ENCODE data around the gene AP2A2.

Gene AP2A2

GRCh38 chr11:1020211-1020905 is 94.7 kb downstream of the AP2A2 start:
- no peak overlapping the region for H3K4me3 ChIP-seq (ENCODE audit: control insufficient read depth, low read depth, low read length)
- no peak for DNase-seq (ENCODE audit: low read depth)
- no peak for TF ChIP-seq CTCF (conservative IDR thresholded peaks at IDR 0.05; ENCODE audit: control insufficient read depth, insufficient read depth, low read depth, low read length)

DNA sequence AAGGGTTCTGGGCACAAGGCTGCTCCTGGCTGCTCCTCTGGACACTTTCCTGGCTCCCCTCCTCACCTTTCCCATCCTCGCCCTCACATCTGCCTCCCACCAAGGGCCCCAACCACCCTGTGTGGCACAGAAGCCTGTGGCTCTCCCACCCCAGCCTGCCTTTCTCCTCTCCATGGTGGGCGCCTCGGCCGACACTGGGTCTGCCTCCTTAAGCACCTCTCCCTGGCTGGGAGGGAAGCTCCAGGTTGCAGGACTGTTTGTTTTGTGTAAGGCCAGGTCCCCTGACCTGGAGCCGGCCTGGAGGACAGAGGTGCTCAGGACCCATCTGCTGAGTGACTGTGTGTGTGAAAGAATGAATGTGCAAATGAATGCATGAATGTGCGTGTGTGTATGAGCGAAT is 96.7 kb downstream of the AP2A2 start:
- DNase-seq (ENCODE audit: low read depth) = no peak
- no peak for TF ChIP-seq CTCF (conservative IDR thresholded peaks at IDR 0.05; ENCODE audit: control insufficient read depth, insufficient read depth, low read depth, low read length)
- no peak overlapping the region for H3K4me3 ChIP-seq (ENCODE audit: control insufficient read depth, low read depth, low read length)

DNA sequence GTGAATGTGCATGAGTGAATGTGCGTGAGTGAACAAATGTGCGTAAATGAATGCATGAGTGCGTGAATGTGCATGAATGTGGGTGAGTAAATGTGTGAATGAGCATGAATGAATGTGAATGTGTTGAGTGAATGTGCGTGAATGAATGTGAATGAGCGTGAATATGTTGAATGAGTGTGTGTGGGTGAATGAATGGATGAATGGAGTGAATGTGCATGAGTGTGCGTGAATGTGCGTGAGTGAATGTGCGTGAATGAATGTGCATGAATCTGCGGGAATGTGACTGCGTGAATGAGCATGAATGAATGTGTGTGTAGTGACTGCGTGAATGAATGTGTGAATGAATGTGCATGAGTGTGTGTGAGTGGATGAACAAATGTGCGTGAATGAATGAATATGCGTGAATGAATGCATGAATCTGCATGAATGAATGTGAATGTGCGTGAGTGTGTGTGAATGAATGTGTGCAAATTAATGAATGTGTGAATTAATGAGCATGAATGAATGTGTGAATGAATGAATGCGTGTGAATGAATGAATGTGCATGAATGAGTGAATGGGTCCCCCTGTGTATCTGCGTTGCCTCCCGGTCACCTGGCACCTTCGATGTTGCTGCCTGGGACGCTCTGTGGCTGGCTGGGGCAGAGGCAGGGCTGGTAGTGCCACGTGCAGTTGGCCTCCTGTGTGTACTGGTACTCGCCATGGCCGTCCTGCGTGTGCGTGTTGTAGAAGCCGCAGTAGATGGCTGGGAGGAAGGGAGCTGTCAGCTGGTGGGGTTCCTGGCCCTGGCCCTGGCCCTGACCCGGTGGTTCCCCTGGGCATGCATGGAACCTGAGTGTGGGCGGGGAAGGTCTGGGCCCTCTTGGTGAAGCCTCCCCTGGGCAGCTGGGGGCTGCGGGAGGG is 97.5 kb downstream of the AP2A2 start:
- no peak overlapping the region for H3K4me3 ChIP-seq (ENCODE audit: control insufficient read depth, low read depth, low read length)
- DNase-seq (ENCODE audit: low read depth) = no peak
- TF ChIP-seq CTCF (conservative IDR thresholded peaks at IDR 0.05; ENCODE audit: control insufficient read depth, insufficient read depth, low read depth, low read length) = no peak

DNA sequence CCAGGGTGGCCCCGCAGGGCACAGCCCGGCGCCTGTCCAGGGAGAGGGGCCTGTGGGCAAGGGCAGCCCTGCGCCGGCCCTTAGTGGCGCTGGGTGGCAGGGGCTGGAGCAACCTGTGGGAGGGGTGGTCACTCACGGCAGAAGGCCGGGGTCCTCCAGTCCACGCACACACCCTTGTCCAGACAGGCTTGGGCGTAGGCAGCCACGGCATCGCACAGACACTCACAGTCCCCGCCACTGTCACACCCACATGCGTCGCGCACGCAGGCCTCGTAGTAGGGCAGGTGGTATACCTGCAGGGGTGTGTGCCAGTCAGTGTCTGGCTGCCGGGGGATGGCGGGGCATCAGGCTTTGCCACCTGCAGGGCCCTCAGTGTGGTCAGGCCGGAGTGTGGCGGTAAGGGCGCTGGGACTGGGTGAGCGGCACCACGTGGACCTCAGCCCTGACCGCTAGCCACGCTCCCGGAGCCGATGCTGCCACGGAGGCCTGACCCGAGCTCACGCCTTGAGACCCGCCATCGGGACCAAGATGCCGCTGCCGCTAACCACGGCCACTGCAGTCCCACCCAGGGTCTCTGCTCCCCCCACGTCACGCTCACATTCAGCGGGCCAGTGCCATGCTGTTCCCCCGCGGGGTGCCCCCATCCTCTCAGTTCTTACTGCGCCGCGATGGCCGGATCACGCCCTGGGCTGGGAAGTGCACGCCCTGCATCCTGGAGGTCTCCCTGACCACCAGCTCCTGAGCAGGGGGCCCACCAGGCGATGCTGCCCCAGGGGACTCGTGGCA is 98.3 kb downstream of the AP2A2 start:
- TF ChIP-seq CTCF (conservative IDR thresholded peaks at IDR 0.05; ENCODE audit: control insufficient read depth, insufficient read depth, low read depth, low read length) = no peak
- DNase-seq (ENCODE audit: low read depth) = no peak
- H3K4me3 ChIP-seq (ENCODE audit: control insufficient read depth, low read depth, low read length) = no peak overlapping the region

GRCh38 chr11:1024597-1025409 is 99.1 kb downstream of the AP2A2 start:
- TF ChIP-seq CTCF (conservative IDR thresholded peaks at IDR 0.05; ENCODE audit: control insufficient read depth, insufficient read depth, low read depth, low read length) = no peak
- no peak overlapping the region for H3K4me3 ChIP-seq (ENCODE audit: control insufficient read depth, low read depth, low read length)
- DNase-seq (ENCODE audit: low read depth) = no peak
